ENCODE data around the gene BCKDHB.

GRCh38 chr6:80251321-80251720, 144.8 kb downstream of the BCKDHB start:
- TF ChIP-seq CTCF (IDR thresholded peaks at IDR 0.05) (no peak), POLR2A (IDR thresholded peaks at IDR 0.05) (no peak)

All from lower leg skin (tissue), 3 donors.